Fibroblast of lung (primary cell): ENCODE data around the gene COX14. TPM values are rescaled to one million over a fixed set of nuclear protein-coding genes. Genes with fewer than 3 reads are reported as not detected.

Source experiments
- DNase-seq, 2 donors: peaks; one replicate each; pipeline versions ENCODE4 v3.0.0 to v3.0.0-alpha.2; 2010; ENCODE audit warnings: low read depth in 2 of 2
- H2AFZ ChIP-seq: 2 replicates; pipeline ENCODE4 v1.5.1; 2012; ENCODE audit warnings: low read length, control low read depth, inconsistent platforms
- H3K27ac ChIP-seq: 2 replicates; pipeline ENCODE4 v1.5.1; 2011; ENCODE audit warnings: low read length, control low read depth; ENCODE audit not compliant: insufficient read depth
- H3K27me3 ChIP-seq: 2 replicates; pipeline ENCODE4 v1.5.1; 2011; ENCODE audit warnings: mild to moderate bottlenecking, low read length; ENCODE audit not compliant: control insufficient read depth, insufficient read depth
- H3K36me3 ChIP-seq: 2 replicates; pipeline ENCODE4 v1.5.1; 2011; ENCODE audit warnings: low read length; ENCODE audit not compliant: control insufficient read depth, insufficient read depth
- H3K4me1 ChIP-seq: 2 replicates; pipeline ENCODE4 v1.5.1; 2011; ENCODE audit warnings: low read length; ENCODE audit not compliant: control insufficient read depth, insufficient read depth; ENCODE audit errors: extremely low read depth
- H3K4me2 ChIP-seq: 2 replicates; pipeline ENCODE4 v1.5.1; 2011; ENCODE audit warnings: low read length, control low read depth; ENCODE audit not compliant: insufficient read depth; ENCODE audit errors: extremely low read depth
- H3K4me3 ChIP-seq, 4 experiments: fragments of 200-600 bp in 1 of 4; sonication (generic) in 1 of 4; replicated peaks in 1 of 4; 2 replicates each; pipeline ENCODE4 v1.5.1; 2011 to 2016; ENCODE audit warnings: low read length in 4 of 4, low read depth in 3 of 4, mild to moderate bottlenecking in 3 of 4, control low read depth in 2 of 4, inconsistent platforms in 1 of 4, mixed read lengths in 1 of 4; ENCODE audit not compliant: insufficient read depth in 1 of 4; ENCODE audit errors: control extremely low read depth in 1 of 4
- H3K79me2 ChIP-seq: 2 replicates; pipeline ENCODE4 v1.5.1; 2012; ENCODE audit warnings: mild to moderate bottlenecking, low read length, inconsistent platforms; ENCODE audit not compliant: control insufficient read depth, insufficient read depth
- H3K9ac ChIP-seq: 2 replicates; pipeline ENCODE4 v1.5.1; 2011; ENCODE audit warnings: mild to moderate bottlenecking, low read length, control low read depth; ENCODE audit not compliant: insufficient read depth
- H3K9me3 ChIP-seq: 2 replicates; pipeline ENCODE4 v1.5.1; 2012; ENCODE audit warnings: low read depth, low read length; ENCODE audit not compliant: control insufficient read depth, insufficient read depth
- H4K20me1 ChIP-seq: 2 replicates; pipeline ENCODE4 v1.5.1; 2011; ENCODE audit warnings: low read length; ENCODE audit not compliant: control insufficient read depth, insufficient read depth; ENCODE audit errors: extremely low read depth
- CTCF ChIP-seq, 2 donors: IDR thresholded peaks in 1 of 2; conservative IDR thresholded peaks in 1 of 2; 1 replicate in 1 of 2; 2 replicates in 1 of 2; pipeline ENCODE4 v1.5.1; 2011 to 2012; ENCODE audit warnings: low read length in 2 of 2, control low read depth in 1 of 2, inconsistent platforms in 1 of 2, low read depth in 1 of 2, mild to moderate bottlenecking in 1 of 2
- EZH2 ChIP-seq: IDR thresholded peaks from 2 replicates; pipeline ENCODE4 v1.5.1; 2012; ENCODE audit warnings: low read length, control low read depth, mild to moderate bottlenecking; ENCODE audit errors: missing control alignments
- polyA plus RNA-seq, 2 donors: library from polyadenylated mRNA; depleted of rRNA in 1 of 2; stranded (reverse) in 1 of 2; unstranded in 1 of 2; fragments of >200 nt; gene quantifications; 2 replicates each; pipeline ENCODE4 v1.2.1, GENCODE V29; 2011 to 2012; ENCODE audit warnings: missing spikeins in 1 of 2
- total RNA-seq: library from RNA; depleted of rRNA; stranded (reverse); fragments of >200 nt; gene quantifications from 2 replicates; pipeline ENCODE4 v1.2.1, GENCODE V29; 2014

Gene COX14
- total and polyA plus RNA-seq, 2 donors (not counting 1 experiment from before 2014, with no cell fraction given) = 55.3 to 57.1 TPM

GRCh38 chr12:50077099-50077498 is 34.9 kb upstream of the COX14 start:
- DNase-seq = no peak
- Histone ChIP-seq H3K9ac (no peak overlapping the region), H3K27me3 (no peaks in the 10 kb centered on the region), H3K27ac (no peak overlapping the region), H3K79me2 (no peaks in the 10 kb centered on the region), H3K4me1 (peaks cover 3% of the 10 kb centered on the region), H4K20me1 (no peaks in the 10 kb centered on the region), H3K4me3 (no peak overlapping the region), H2AFZ (no peak overlapping the region), H3K9me3 (no peaks in the 10 kb centered on the region), H3K4me2 (no peak overlapping the region), H3K36me3 (no peaks in the 10 kb centered on the region)
- TF ChIP-seq CTCF (conservative IDR thresholded peaks at IDR 0.05 in 1 of 2, IDR thresholded peaks at IDR 0.05 in 1 of 2; ENCODE audit: low read depth in 1 of 2, low read length in 2 of 2) (no peak), EZH2 (no peak)

GRCh38 chr12:50078281-50078680 is 33.8 kb upstream of the COX14 start:
- DNase-seq = no peak
- Histone ChIP-seq H3K9ac (no peak overlapping the region), H3K4me2 (no peak overlapping the region), H3K36me3 (no peaks in the 10 kb centered on the region), H3K27ac (no peak overlapping the region), H3K4me1 (peaks cover 3% of the 10 kb centered on the region), H2AFZ (no peak overlapping the region), H3K79me2 (no peaks in the 10 kb centered on the region), H3K4me3 (no peak overlapping the region), H3K9me3 (no peaks in the 10 kb centered on the region), H3K27me3 (no peaks in the 10 kb centered on the region), H4K20me1 (no peaks in the 10 kb centered on the region)
- TF ChIP-seq EZH2 = no peak
- no peak for TF ChIP-seq CTCF (conservative IDR thresholded peaks at IDR 0.05 in 1 of 2, IDR thresholded peaks at IDR 0.05 in 1 of 2; ENCODE audit: low read depth in 1 of 2, low read length in 2 of 2)

GRCh38 chr12:50079771-50080170 is 32.3 kb upstream of the COX14 start:
- peaks cover 3% of the 10 kb centered on the region for H3K79me2 ChIP-seq
- no peak overlapping the region for H3K9ac ChIP-seq
- DNase-seq = no peak
- H3K4me3 ChIP-seq = no peak overlapping the region
- H3K27ac ChIP-seq = no peak overlapping the region
- H3K4me1 ChIP-seq = peaks cover 3% of the 10 kb centered on the region
- H2AFZ ChIP-seq = no peak overlapping the region
- H3K27me3 ChIP-seq = no peaks in the 10 kb centered on the region
- no peaks in the 10 kb centered on the region for H4K20me1 ChIP-seq
- no peaks in the 10 kb centered on the region for H3K9me3 ChIP-seq
- H3K36me3 ChIP-seq = no peaks in the 10 kb centered on the region
- TF ChIP-seq EZH2 = no peak
- TF ChIP-seq CTCF (conservative IDR thresholded peaks at IDR 0.05 in 1 of 2, IDR thresholded peaks at IDR 0.05 in 1 of 2; ENCODE audit: low read depth in 1 of 2, low read length in 2 of 2) = no peak
- no peak overlapping the region for H3K4me2 ChIP-seq
